K562 (cell line): ENCODE data around the gene MMP24.

Source experiments
- CTCF ChIP-seq, 3 experiments: IDR thresholded peaks in 2 of 3; conservative IDR thresholded peaks in 1 of 3; 2 replicates each; pipeline ENCODE4 v1.5.1; 2011 to 2012; ENCODE audit warnings: low read length in 3 of 3, mild to moderate bottlenecking in 3 of 3, control low read depth in 2 of 3, improper control_type of control experiment in 1 of 3, inconsistent platforms in 1 of 3, low read depth in 1 of 3, mixed read lengths in 1 of 3, moderate library complexity in 1 of 3; ENCODE audit not compliant: insufficient read depth in 2 of 3
- KLF10 ChIP-seq: fragments of 250-450 bp; sonication (Bioruptor Pico); IDR thresholded peaks from 2 replicates; pipeline ENCODE4 v1.6.1; 2021; ENCODE audit warnings: matching md5 sums
- TARDBP ChIP-seq: fragments of 450-650 bp; IDR thresholded peaks from 2 replicates; pipeline ENCODE4 v1.6.1; 2016
- ZBTB43 ChIP-seq: sonication (generic); formaldehyde crosslinking; IDR thresholded peaks from 2 replicates; pipeline ENCODE4 v1.8.0; 2023; ENCODE audit warnings: mild to moderate bottlenecking, missing genetic modification reagents
- TF ChIP-seq, protein P1 (sequence below): sonication (generic); formaldehyde crosslinking; IDR thresholded peaks from 2 replicates; pipeline ENCODE4 v1.8.0; 2022; ENCODE audit warnings: mild to moderate bottlenecking, missing genetic modification reagents, borderline replicate concordance

DNA sequence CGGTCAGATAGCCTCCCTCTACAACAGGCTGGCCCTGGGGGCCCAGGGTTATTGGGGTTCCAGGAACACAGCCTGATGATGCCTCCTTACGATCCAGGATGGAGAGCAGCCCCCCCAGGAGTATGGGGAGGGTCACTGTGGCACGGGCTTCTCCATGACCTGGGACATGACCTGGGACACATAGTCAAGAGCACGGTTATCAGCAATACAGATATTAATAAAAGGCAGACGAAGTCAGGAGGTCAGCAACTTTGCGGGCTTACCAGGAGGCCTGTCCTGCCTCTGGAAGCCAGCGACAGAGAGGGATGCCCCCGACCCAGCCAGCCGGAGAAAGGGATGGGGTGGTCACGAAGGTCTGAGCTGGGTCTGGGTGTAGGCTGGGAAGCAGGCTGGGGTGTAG is 50.6 kb downstream of the MMP24 start:
- TF ChIP-seq TARDBP (no peak), ZBTB43 (CRISPR knock-in tag) (no peak), KLF10 (CRISPR knock-in tag) (no peak), CTCF (IDR thresholded peaks at IDR 0.05 in 2 of 3, conservative IDR thresholded peaks at IDR 0.05 in 1 of 3; ENCODE audit: insufficient read depth in 2 of 3, low read depth in 1 of 3, low read length in 3 of 3) (no peak)
- TF ChIP-seq, protein P1, sequence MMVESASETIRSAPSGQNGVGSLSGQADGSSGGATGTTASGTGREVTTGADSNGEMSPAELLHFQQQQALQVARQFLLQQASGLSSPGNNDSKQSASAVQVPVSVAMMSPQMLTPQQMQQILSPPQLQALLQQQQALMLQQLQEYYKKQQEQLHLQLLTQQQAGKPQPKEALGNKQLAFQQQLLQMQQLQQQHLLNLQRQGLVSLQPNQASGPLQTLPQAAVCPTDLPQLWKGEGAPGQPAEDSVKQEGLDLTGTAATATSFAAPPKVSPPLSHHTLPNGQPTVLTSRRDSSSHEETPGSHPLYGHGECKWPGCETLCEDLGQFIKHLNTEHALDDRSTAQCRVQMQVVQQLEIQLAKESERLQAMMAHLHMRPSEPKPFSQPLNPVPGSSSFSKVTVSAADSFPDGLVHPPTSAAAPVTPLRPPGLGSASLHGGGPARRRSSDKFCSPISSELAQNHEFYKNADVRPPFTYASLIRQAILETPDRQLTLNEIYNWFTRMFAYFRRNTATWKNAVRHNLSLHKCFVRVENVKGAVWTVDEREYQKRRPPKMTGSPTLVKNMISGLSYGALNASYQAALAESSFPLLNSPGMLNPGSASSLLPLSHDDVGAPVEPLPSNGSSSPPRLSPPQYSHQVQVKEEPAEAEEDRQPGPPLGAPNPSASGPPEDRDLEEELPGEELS (CRISPR knock-in tag) = no peak
